Measurements from ENCODE around the gene MLXIP.
A peak's percentile ranks its signal among the peaks of the same experiment; 100 is the strongest.
"Not testable (repeated sequence)": the region's sequence is repeated elsewhere in the genome, so short reads cannot be mapped to it uniquely, and the experiment has no call there.

MLXIP gene

GRCh38 chr12:122078141-122079032 is at the start of gene MLXIP:
TSS of gene MLXIP (plus strand) at chr12:122078756. CDS start at chr12:122078854, 98 bp downstream.
- DNase-seq, result peak; percentile 72

GRCh38 chr12:122028905-122029560 is 49.5 kb upstream of the MLXIP start:
- peak; percentile 13 for DNase-seq

- DNase-seq, result no peak
Observed at GRCh38 chr12:122029620-122030423, 48.7 kb upstream of the MLXIP start.

- no peak for DNase-seq
Observed at GRCh38 chr12:122030424-122031035, 48.0 kb upstream of the MLXIP start.

- DNase-seq, result no peak
Observed at GRCh38 chr12:122031342-122032216, 47.0 kb upstream of the MLXIP start.

- no peak for DNase-seq
Observed at GRCh38 chr12:122032580-122032979, 46.0 kb upstream of the MLXIP start.

GRCh38 chr12:122035292-122035691 is 43.3 kb upstream of the MLXIP start:
- no peak for DNase-seq

- DNase-seq, result no peak
Observed at GRCh38 chr12:122036153-122036552, 42.4 kb upstream of the MLXIP start.

- no peak for DNase-seq
Observed at GRCh38 chr12:122040579-122041386, 37.8 kb upstream of the MLXIP start.

- not testable (repeated sequence) for DNase-seq
Observed at GRCh38 chr12:122041458-122041857, 37.1 kb upstream of the MLXIP start.

GRCh38 chr12:122042910-122043309 is 35.6 kb upstream of the MLXIP start:
- DNase-seq, result no peak

GRCh38 chr12:122043476-122043875 is 35.1 kb upstream of the MLXIP start:
- no peak for DNase-seq

GRCh38 chr12:122045262-122045661 is 33.3 kb upstream of the MLXIP start:
- DNase-seq, result no peak

GRCh38 chr12:122046145-122046544 is 32.4 kb upstream of the MLXIP start:
- DNase-seq, result no peak

- DNase-seq, result no peak
Observed at GRCh38 chr12:122048151-122048550, 30.4 kb upstream of the MLXIP start.

- no peak for DNase-seq
Observed at GRCh38 chr12:122049827-122050226, 28.7 kb upstream of the MLXIP start.

GRCh38 chr12:122050706-122051105 is 27.9 kb upstream of the MLXIP start:
- DNase-seq, result no peak

GRCh38 chr12:122051231-122051876 is 27.2 kb upstream of the MLXIP start:
- no peak for DNase-seq

- DNase-seq, result no peak
Observed at GRCh38 chr12:122052285-122052684, 26.3 kb upstream of the MLXIP start.

- no peak for DNase-seq
Observed at GRCh38 chr12:122054842-122055520, 23.6 kb upstream of the MLXIP start.
